CD4-positive, alpha-beta T cell (primary cell): ENCODE results near the gene SMC4. TPM values are rescaled to one million over a fixed set of nuclear protein-coding genes. Genes with fewer than 3 reads are reported as not detected.

ENCODE experiments used
- ATAC-seq: fragments of 200-7000 bp; cut with Tn5 transposase; one replicate; pipeline ENCODE4 v1.10.0; 2022; ENCODE audit warnings: mild to moderate bottlenecking; ENCODE audit not compliant: poor library complexity
- CTCF ChIA-PET: fragments of 350-600 bp; sonication (Branson Sonifier 250); formaldehyde crosslinking; loops from one replicate; lab custom pipeline; 2021; ENCODE audit warnings: antibody characterized with exemption, inconsistent platforms; lab: Charles Lee
- POLR2A ChIA-PET: fragments of 350-600 bp; sonication (Branson Sonifier 250); formaldehyde crosslinking; loops from one replicate; lab custom pipeline; 2021; ENCODE audit warnings: antibody characterized with exemption, inconsistent platforms; lab: Charles Lee
- DNase-seq, 14 experiments: peaks; one replicate each; pipeline ENCODE4 v3.0.0-alpha.2; 2013 to 2020; ENCODE audit warnings: mixed read lengths in 2 of 14
- H3K27ac ChIP-seq, 2 donors: one replicate each; pipeline versions ENCODE4 v1.5.1 to v1.7.0; 2013; ENCODE audit warnings: low read length in 2 of 2, low read depth in 1 of 2, mild to moderate bottlenecking in 1 of 2
- H3K27me3 ChIP-seq, 2 experiments: 1 replicate in 1 of 2; 2 replicates in 1 of 2; pipeline versions ENCODE4 v1.6.1 to v1.7.0; 2013; ENCODE audit warnings: low read length in 2 of 2, control low read depth in 1 of 2, mild to moderate bottlenecking in 1 of 2, moderate library complexity in 1 of 2; ENCODE audit not compliant: insufficient read depth in 2 of 2, control insufficient read depth in 1 of 2
- H3K36me3 ChIP-seq: one replicate; pipeline ENCODE4 v1.6.1; 2013; ENCODE audit warnings: low read length, control low read depth; ENCODE audit not compliant: insufficient read depth
- H3K4me1 ChIP-seq: one replicate; pipeline ENCODE4 v1.6.1; 2013; ENCODE audit warnings: low read length, control low read depth; ENCODE audit not compliant: insufficient read depth
- H3K4me3 ChIP-seq: one replicate; pipeline ENCODE4 v1.5.1; 2013; ENCODE audit warnings: mild to moderate bottlenecking, low read length, moderate library complexity
- H3K9me3 ChIP-seq, 2 experiments: 1 replicate in 1 of 2; 2 replicates in 1 of 2; pipeline versions ENCODE4 v1.6.1 to v1.7.0; 2013; ENCODE audit warnings: low read length in 2 of 2, mild to moderate bottlenecking in 2 of 2, control low read depth in 1 of 2, moderate library complexity in 1 of 2; ENCODE audit not compliant: control insufficient read depth in 1 of 2, insufficient read depth in 1 of 2
- H3K27ac Mint-ChIP-seq: one replicate; pipeline ENCODE4 v1.8.0; 2020; ENCODE audit warnings: mixed read lengths
- H3K27me3 Mint-ChIP-seq: one replicate; pipeline ENCODE4 v1.8.0; 2021; ENCODE audit warnings: mixed read lengths
- H3K36me3 Mint-ChIP-seq: one replicate; pipeline ENCODE4 v1.8.0; 2021; ENCODE audit warnings: low read depth, mixed read lengths
- H3K4me1 Mint-ChIP-seq: one replicate; pipeline ENCODE4 v1.8.0; 2021; ENCODE audit warnings: low read depth, mixed read lengths
- H3K4me3 Mint-ChIP-seq: one replicate; pipeline ENCODE4 v1.8.0; 2020; ENCODE audit warnings: mild to moderate bottlenecking, mixed read lengths
- H3K9me3 Mint-ChIP-seq: one replicate; pipeline ENCODE4 v1.8.0; 2020; ENCODE audit warnings: mixed read lengths
- intact Hi-C, 2 experiments: fragments of 100-400 bp; cut with DNase I in 1 of 2; cut with micrococcal nuclease in 1 of 2; formaldehyde crosslinking; loops; one replicate each; pipeline versions ENCODE4 v1.15.1 to v1.9.0; 2023 to 2025; cut with DNase I, micrococcal nuclease
- total RNA-seq, 174 experiments: library from RNA in 2 of 174; stranded (reverse) in 2 of 174; gene quantifications; one replicate each; pipeline ENCODE4 v1.2.3 and lab custom pipeline; 2021 to 2026
- TF ChIP-seq, protein P1 (sequence below): fragments of 200-600 bp; IDR thresholded peaks from one replicate; pipeline ENCODE4 v1.8.0; 2022; ENCODE audit warnings: antibody characterized with exemption, mild to moderate bottlenecking

Gene SMC4
- total RNA-seq, 2 experiments from 2014 or later: 52.3 to 58.8 TPM

DNA sequence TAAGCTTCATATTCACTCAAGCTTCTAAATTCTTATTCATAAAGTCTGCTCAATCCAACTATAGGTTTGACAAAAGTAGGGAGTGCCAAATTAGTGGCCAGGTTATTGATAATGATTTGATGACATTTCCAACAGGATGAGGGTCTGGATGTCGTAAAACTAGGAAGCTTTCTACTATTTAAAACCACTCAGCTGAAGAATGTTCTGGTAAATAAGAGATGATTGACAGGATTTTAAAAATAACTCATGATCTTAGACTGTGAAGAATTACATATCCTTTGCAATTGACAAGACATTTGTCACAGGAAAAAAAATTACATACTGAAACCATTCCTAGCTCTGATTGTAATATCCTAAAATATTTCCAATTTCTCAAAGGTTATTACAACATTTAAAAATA, 65.5 kb downstream of the SMC4 start:
- DNase-seq: no peak
- ChIA-PET CTCF (interaction anchor here (0.9 kb wide), 1 partner anchor 10 kb away, joined by 3 read pairs; no protein-coding TSS in a partner anchor), POLR2A (no interaction called here)
- H3K4me3 ChIP-seq: no peak overlapping the region
- Mint-ChIP-seq H3K4me3 (no peak overlapping the region), H3K36me3 (no peaks in the 10 kb centered on the region), H3K27me3 (peaks cover 18% of the 10 kb centered on the region), H3K27ac (no peak overlapping the region), H3K4me1 (no peaks in the 10 kb centered on the region), H3K9me3 (peaks cover 5% of the 10 kb centered on the region)
- H3K9me3 ChIP-seq: peaks cover under 1% of the 10 kb centered on the region in 2 experiments
- TF ChIP-seq, protein P1, sequence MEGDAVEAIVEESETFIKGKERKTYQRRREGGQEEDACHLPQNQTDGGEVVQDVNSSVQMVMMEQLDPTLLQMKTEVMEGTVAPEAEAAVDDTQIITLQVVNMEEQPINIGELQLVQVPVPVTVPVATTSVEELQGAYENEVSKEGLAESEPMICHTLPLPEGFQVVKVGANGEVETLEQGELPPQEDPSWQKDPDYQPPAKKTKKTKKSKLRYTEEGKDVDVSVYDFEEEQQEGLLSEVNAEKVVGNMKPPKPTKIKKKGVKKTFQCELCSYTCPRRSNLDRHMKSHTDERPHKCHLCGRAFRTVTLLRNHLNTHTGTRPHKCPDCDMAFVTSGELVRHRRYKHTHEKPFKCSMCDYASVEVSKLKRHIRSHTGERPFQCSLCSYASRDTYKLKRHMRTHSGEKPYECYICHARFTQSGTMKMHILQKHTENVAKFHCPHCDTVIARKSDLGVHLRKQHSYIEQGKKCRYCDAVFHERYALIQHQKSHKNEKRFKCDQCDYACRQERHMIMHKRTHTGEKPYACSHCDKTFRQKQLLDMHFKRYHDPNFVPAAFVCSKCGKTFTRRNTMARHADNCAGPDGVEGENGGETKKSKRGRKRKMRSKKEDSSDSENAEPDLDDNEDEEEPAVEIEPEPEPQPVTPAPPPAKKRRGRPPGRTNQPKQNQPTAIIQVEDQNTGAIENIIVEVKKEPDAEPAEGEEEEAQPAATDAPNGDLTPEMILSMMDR: no peak
- peaks cover 0 to 3% of the 10 kb centered on the region in 2 experiments for H3K27me3 ChIP-seq
- H3K4me1 ChIP-seq: no peaks in the 10 kb centered on the region
- no peak overlapping the region for H3K27ac ChIP-seq
- intact Hi-C loops: no loop called here
- ATAC-seq: no peak
- H3K36me3 ChIP-seq: no peaks in the 10 kb centered on the region

DNA sequence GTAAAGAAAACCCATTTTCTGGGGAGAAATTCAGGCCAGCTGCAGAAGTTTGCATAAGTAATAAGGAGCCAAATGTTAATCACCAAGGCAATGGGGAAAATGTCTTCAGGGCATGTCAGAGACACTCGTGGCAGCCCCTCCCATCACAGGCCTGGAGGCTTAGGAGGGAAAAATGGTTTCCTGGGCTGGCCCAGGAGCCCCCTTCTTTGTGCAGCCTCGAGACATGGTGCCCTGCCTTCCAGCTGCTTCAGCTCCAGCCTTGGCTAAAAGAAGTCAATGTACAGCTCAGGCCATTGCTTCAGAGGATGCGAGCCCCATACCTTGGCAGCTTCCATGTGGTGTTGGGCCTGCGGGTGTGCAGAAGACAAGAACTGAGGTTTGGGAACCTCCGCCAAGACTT, 70.7 kb downstream of the SMC4 start:
- Histone ChIP-seq H3K27me3 (peaks cover 0 to 9% of the 10 kb centered on the region in 2 experiments), H3K27ac (no peak overlapping the region), H3K9me3 (peaks cover 12 to 19% of the 10 kb centered on the region in 2 experiments), H3K36me3 (no peaks in the 10 kb centered on the region), H3K4me1 (no peaks in the 10 kb centered on the region), H3K4me3 (no peak overlapping the region)
- no peaks in the 10 kb centered on the region for H3K36me3 Mint-ChIP-seq
- H3K4me3 Mint-ChIP-seq: no peak overlapping the region
- H3K9me3 Mint-ChIP-seq: peaks cover 9% of the 10 kb centered on the region
- DNase-seq: no peak
- peaks cover 13% of the 10 kb centered on the region for H3K27me3 Mint-ChIP-seq
- ATAC-seq: no peak
- POLR2A ChIA-PET: no interaction called here
- intact Hi-C loops: no loop called here
- CTCF ChIA-PET: no interaction called here
- H3K4me1 Mint-ChIP-seq: no peaks in the 10 kb centered on the region
- TF ChIP-seq, protein P1: no peak
- H3K27ac Mint-ChIP-seq: no peak overlapping the region

DNA sequence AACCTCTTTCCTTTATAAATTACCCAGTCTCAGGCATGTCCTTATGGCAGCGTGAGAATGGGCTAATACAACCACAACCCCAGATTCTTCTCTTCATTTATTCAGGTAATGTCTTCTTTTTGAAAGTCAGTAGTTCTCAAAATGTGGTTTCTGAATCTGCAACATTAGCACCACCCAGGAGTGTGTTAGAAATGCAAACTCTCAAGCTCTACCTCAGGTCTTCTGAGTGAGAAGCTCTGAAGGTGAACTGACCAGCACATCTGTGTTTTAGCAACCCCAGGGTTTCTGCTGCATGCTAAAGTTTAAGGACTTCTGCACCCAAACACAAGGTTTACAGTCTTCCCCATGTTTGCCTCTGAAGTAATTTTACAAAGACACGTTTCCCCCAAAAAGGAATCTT, 72.4 kb downstream of the SMC4 start:
- H3K4me3 ChIP-seq: no peak overlapping the region
- peaks cover 12 to 19% of the 10 kb centered on the region in 2 experiments for H3K9me3 ChIP-seq
- H3K36me3 ChIP-seq: no peaks in the 10 kb centered on the region
- Mint-ChIP-seq H3K27me3 (peaks cover 18% of the 10 kb centered on the region), H3K27ac (no peak overlapping the region), H3K9me3 (peaks cover 9% of the 10 kb centered on the region), H3K4me1 (no peaks in the 10 kb centered on the region), H3K36me3 (no peaks in the 10 kb centered on the region), H3K4me3 (no peak overlapping the region)
- ChIA-PET POLR2A (no interaction called here), CTCF (no interaction called here)
- DNase-seq (no peak), ATAC-seq (no peak)
- TF ChIP-seq, protein P1: no peak
- H3K27ac ChIP-seq: no peak overlapping the region
- no peaks in the 10 kb centered on the region for H3K4me1 ChIP-seq
- intact Hi-C loops: no loop called here
- H3K27me3 ChIP-seq: peaks cover 0 to 9% of the 10 kb centered on the region in 2 experiments
